ENCODE results near the gene GARIN5A.

DNA sequence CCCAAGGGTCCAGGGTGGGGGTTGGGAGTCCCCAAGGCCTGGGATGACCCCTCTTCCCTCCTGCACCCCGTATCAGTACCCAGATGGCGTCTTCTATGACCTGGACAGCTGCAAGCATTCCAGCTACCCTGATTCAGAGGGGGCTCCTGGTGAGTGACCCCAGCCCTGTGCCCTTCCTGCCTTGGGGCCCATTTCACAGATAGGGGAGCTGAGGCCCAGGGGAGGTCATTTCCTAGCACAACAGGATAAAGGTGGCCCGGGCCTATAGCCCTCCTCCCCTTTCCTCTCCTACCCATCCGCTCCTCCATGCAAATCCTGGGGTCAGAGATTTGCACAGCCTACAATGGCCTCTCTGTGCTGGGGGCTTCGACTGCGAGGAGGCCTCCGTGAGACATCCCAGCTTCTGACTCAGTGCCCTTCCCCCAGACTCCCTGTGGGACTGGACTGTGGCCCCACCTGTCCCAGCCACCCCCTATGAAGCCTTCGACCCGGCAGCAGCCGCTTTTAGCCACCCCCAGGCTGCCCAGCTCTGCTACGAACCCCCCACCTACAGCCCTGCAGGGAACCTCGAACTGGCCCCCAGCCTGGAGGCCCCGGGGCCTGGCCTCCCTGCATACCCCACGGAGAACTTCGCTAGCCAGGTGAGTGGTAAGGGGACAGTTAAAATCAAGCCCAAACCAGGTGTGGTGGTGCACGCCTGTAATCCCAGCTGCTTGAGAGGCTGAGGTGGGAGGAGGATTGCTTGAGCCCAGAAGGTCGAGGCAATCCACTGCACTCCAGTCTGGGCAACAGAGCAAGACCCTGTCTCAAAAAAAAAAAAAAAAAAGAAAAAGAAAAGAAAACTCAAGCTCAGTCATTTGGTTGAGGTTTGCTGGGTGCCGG, 54.0 kb downstream of the GARIN5A start:
- TF ChIP-seq CTCF (IDR thresholded peaks at IDR 0.05) = no peak
- no peak for TF ChIP-seq POLR2A (IDR thresholded peaks at IDR 0.05)
